NCI-H345 (cell line): Measurements from ENCODE around the gene SLC13A1.

Experiments used
- DNase-seq: peaks from one replicate; lab custom pipeline; 2025; lab: John Stamatoyannopoulos, UW

Gene SLC13A1

GRCh38 chr7:123193235-123193634 lies 6.5 kb downstream of the SLC13A1 start:
- DNase-seq, result no peak

DNA sequence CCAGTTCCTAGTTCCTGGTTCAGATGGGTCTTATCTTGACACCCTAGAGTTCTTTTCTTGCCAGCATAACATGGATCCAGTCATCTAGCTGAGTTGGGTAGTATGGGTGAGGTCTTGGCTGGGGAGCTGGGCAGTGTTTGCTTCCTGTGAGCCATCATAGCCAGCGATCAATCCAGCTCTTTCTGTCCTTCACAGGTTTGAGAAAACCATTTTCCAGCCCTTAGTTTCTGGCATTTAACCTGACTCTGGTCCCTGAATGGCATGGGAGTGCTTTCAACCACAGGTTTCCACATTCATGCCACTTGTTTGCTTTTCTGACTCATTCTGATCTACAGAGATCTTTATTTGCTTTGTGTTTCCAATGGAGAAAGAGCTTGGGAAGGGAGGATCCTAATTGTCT lies 8.6 kb downstream of the SLC13A1 start:
- DNase-seq, result peak; percentile 57

DNA sequence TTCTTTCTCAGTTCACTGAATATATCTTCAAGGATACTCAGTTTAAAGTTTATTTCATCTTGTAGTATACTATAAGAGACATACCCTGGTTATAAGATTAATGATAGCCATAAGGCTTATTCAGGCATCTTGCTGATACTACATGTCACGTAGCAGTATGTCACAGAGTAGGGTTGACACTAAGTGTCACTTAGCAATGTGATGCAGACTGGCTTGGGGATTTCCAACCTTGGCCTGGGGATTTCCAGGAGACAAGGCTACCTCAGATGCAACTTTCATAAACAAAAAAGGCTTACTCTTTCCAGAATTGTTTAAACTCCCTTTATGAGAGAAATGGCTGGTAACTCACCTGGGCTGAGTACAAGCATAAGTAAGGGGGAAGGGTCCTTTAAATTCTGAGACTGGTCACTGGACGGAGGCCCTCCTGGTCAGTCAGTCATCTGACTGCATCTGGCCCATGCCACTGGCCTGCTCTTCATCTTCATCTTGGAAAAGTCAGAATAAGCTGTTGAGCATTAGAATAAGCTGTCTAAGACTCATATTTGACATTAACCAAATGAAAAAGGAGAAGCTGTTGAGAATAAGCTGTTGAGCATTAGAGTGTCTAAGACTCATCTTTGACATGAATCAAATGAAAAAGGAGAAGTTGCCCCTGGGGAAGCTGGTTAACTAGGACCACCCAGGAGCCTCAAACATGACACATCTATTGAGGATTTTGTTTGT lies 9.5 kb downstream of the SLC13A1 start:
- DNase-seq, result no peak

DNA sequence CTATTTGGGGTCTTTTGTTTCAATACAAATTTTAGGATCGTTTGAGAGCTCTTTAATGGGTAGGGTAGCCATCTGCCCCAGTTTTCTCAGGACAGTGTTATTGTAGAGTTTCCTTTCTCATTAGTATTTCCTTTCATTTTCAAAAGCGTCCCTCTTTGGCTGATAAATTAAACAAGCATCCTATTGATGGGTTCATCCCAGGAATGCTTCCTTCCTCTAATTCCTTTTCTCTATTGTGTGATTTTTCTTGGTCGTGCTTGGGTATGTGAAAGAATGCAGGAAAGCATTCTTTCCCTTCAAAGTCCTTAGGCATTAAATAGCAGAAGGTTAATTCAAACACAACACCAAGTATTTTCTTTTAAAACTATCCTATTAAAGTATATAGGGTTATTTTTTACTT lies 14.0 kb downstream of the SLC13A1 start:
- DNase-seq, result no peak

GRCh38 chr7:123184271-123184670 lies 15.5 kb downstream of the SLC13A1 start:
- DNase-seq, result no peak

GRCh38 chr7:123183431-123183830 lies 16.3 kb downstream of the SLC13A1 start:
- DNase-seq, result no peak

DNA sequence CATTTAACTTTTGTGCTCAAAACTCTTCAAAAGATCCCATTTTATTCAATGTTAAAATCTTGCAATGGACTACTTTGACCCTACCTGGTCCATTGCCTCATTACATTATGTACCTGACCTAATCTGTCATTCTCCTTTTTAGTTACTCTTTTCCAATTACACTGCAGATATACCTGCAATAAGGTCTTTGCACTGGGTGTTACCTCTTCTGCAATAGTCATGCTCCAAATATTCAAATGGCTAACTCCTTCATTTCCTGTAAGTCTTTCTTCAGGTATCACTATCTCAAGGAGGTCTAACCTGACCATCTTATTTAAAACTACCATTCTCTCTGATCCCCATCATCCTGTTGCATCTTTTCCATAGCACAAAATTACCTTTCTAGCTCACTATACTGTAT lies 22.3 kb downstream of the SLC13A1 start:
- DNase-seq, result no peak

- DNase-seq, result no peak
Measured at GRCh38 chr7:123170333-123171246, 29.2 kb downstream of the SLC13A1 start.

DNA sequence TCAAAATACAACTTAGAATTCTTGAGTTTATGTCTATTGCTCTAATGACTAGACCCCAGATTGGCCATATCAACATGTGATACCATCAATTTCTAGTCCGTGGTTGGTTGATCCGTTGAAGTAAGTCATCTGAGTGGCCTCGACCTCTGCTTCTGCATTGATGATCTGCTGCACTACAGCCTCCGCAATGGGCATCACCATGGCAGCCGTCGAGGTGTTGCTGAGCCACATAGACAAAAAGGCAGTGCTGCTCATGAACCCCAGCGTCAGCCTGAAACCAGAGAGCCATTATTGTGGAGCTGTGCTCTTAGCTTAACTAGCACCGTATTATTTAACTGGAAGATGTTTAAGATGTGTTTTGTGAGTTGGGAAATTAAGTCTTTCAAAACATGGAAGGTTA lies 30.7 kb downstream of the SLC13A1 start:
- no peak for DNase-seq

- DNase-seq, result no peak
Measured at GRCh38 chr7:123157606-123158005, 42.2 kb downstream of the SLC13A1 start.

- no peak for DNase-seq
Measured at GRCh38 chr7:123155571-123155970, 44.2 kb downstream of the SLC13A1 start.

DNA sequence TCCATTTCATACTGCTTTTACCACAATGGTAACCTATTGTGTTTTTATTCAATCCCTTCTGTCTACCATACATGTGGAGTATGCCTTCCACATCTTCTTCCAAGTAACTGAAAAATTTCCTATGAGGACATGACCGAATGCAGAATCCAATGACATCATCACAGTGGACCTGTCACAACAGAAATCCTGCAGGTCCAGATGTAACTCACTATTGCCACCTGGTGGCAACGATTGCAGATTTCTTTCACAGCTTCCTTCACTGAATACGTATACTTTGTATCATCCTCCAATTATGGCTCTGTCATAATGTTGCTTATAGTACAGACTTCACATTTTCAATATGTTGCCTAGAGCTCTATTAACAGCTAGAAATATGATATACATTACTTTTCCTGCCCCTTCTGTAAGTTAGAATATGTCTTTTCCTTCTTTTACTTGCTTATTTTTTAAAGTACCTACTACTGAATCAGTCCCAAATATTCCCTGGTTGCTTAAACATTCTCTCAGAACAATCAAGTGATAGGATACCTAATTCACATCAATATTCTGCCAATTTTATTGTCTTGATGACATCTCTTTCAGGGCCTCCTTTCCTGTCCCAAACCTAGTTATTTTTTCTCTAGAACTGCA lies 45.4 kb downstream of the SLC13A1 start:
- peak; percentile 89 for DNase-seq

GRCh38 chr7:123151443-123151842 lies 48.3 kb downstream of the SLC13A1 start:
- DNase-seq, result no peak

GRCh38 chr7:123148813-123149212 lies 51.0 kb downstream of the SLC13A1 start:
- DNase-seq, result no peak

GRCh38 chr7:123143252-123144006 lies 56.3 kb downstream of the SLC13A1 start:
- DNase-seq, result no peak

GRCh38 chr7:123140561-123140960 lies 59.2 kb downstream of the SLC13A1 start:
- no peak for DNase-seq

DNA sequence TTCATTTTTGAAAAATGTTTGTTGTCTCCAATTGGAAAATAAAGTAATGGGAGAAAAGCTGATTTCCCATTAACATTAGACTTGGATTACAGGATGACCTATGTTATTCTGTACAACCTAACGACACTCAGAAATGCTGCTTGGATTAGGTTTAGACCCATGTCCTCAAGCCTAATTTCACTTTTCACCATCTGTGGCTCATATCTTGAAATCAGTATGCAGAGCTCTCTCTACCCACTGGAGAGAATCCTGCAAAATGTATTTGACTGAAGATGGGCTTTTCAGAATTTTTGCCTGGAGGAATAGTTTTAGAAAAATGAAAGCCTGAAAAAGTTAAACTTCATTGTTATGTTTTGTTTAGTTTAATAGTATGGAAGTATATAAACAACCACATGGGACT lies 63.8 kb downstream of the SLC13A1 start:
- DNase-seq, result no peak

DNA sequence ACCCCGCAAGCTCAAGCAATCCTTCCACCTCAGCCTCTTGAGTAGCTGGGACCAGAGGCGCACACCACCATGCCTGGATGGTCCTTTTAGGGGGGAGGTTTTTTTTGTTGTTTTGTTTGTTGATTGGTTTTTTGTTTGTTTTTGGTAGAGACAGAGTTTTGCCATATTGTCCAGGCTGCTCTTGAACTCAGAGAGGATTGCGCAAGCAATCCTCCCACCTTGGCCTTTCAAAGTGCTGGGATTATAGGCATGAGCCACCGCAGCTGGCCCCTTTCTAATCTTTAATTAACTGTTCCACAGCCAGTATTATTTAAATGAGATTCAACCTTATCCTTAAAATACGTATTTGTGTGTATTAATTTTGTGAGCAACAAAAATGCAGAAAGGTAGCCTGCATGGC lies 65.8 kb downstream of the SLC13A1 start:
- no peak for DNase-seq

DNA sequence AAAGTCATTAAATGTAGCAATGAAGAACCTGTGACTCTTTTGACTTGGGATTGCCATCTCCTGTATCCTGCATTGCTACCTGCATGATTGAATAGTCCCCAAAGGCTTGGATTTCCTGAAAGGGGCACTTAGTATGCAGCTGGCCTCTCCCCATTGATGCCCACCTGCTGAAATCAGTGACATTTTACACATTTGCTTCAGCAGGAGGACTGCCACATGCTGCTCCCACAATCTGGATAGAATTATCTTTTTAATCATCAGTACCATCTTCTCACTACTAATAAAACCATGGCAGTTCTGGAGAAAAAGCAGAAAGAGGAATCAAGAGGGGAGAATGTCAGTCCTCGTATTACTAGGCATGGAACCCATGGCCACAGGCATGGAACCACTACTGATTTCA lies 67.8 kb downstream of the SLC13A1 start:
- no peak for DNase-seq

- no peak for DNase-seq
Measured at GRCh38 chr7:123131556-123131955, 68.2 kb downstream of the SLC13A1 start.

- DNase-seq, result no peak
Measured at GRCh38 chr7:123131140-123131539, 68.6 kb downstream of the SLC13A1 start.

DNA sequence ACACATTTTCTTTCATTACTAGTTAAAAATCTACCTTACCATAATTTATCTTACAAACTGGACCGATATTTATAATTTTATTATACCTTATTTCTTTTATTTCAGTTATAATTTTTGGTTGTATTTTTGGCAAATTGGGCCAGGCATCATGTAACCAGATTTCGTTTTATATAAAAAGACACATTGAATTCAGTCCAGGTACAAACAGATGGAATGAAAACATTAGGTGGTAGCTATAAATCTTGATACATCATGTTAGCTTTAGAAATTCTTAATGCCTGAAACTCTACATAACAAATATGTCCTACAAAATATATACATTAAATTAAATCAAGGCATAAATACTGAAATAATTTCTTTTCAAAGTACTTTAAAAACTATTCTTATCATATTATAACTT lies 73.1 kb downstream of the SLC13A1 start:
- no peak for DNase-seq
